Uterus (tissue), 2 donors: ENCODE results near the gene CHD2.

Source experiments
- POLR2A ChIP-seq, 2 donors: fragments of 450-650 bp; IDR thresholded peaks; one replicate each; pipeline ENCODE4 v1.6.1; 2016; ENCODE audit warnings: antibody characterized with exemption in 2 of 2, mild to moderate bottlenecking in 1 of 2, moderate library complexity in 1 of 2
- TF ChIP-seq, protein P1 (sequence below), 4 experiments: fragments of 200-600 bp in 2 of 4; fragments of 450-650 bp in 2 of 4; sonication (generic) in 2 of 4; IDR thresholded peaks; one replicate each; pipeline ENCODE4 v1.5.1; 2016 to 2019; ENCODE audit warnings: antibody characterized with exemption in 4 of 4, mild to moderate bottlenecking in 2 of 4, moderate library complexity in 1 of 4

DNA sequence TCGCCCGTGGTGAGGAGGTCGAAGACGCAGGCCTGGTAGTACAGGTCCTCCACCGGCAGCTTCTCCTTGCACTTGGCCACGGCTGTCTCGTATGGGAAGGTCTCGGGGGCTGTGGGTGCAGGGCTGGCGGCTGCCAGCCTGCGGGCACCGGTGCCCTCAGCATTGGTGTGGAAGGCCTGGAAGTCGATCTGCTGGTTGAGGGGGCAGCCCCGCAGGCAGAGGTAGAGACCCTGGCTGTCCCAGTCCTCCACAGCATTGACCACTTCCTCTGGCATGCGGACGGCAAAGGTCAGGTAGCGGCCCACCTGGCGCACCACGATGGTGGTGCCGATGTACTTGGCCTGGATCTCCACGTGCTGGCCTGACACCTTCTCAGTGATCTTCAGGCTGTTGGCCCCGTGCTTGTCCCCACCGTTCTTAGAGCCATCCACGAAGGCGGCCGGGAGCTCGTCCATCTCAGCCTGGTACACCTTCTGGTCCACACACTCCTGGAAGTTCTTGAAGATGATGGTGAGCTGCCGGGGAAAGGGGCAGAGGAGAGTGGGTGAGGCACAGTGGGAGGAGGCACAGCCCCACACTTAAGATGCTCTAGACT lies 145.2 kb downstream of the CHD2 start:
- no peak for TF ChIP-seq POLR2A (IDR thresholded peaks at IDR 0.05)
- TF ChIP-seq, protein P1, sequence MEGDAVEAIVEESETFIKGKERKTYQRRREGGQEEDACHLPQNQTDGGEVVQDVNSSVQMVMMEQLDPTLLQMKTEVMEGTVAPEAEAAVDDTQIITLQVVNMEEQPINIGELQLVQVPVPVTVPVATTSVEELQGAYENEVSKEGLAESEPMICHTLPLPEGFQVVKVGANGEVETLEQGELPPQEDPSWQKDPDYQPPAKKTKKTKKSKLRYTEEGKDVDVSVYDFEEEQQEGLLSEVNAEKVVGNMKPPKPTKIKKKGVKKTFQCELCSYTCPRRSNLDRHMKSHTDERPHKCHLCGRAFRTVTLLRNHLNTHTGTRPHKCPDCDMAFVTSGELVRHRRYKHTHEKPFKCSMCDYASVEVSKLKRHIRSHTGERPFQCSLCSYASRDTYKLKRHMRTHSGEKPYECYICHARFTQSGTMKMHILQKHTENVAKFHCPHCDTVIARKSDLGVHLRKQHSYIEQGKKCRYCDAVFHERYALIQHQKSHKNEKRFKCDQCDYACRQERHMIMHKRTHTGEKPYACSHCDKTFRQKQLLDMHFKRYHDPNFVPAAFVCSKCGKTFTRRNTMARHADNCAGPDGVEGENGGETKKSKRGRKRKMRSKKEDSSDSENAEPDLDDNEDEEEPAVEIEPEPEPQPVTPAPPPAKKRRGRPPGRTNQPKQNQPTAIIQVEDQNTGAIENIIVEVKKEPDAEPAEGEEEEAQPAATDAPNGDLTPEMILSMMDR (IDR thresholded peaks at IDR 0.05) = no peak
